ENCODE results near the gene ORM1.

Gene ORM1

DNA sequence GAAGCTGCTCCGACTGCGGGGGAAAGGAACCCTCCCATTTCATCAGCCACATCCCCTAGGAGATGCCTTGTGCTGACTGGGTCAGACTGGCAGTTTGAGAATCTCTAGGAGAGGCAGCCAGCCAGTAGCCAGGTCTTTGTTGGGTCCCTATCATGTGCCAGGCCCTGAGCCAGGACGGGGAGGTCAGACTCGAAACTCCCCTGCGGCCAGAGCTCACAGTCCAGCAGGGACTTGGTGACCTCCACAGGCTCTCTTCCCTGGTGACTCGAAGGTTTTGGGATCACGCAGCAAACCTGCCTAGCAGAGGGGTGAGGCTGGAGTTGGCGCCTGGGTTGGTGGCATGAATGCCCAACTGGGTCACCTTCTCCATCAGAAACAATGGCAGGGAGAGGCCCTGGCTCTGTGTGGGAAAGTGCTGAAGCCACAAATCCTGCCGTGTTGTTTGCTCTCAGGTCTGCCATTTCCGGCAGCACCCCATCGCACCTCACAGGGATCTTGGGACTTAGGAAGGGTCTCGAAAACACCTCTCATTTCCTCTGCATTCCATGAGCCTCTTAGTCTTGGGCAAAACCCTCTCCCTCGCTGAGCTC lies 14.4 kb upstream of the ORM1 start:
- peaks cover 0 to 5% of the 10 kb centered on the region in 2 donors for H3K4me1 ChIP-seq (ENCODE audit: control insufficient read depth in 1 of 2, insufficient read depth in 2 of 2, low read length in 2 of 2)
- H3K27me3 ChIP-seq (ENCODE audit: control insufficient read depth in 1 of 2, insufficient read depth in 2 of 2, low read length in 2 of 2) = no peaks in the 10 kb centered on the region
- peaks cover 0 to 5% of the 10 kb centered on the region in 2 donors for H3K36me3 ChIP-seq (ENCODE audit: control insufficient read depth in 1 of 2, insufficient read depth in 2 of 2, low read length in 2 of 2)
- no peak overlapping the region for H3K27ac ChIP-seq (ENCODE audit: low read depth, low read length)
- no peak overlapping the region for H3K9ac ChIP-seq (ENCODE audit: low read depth in 1 of 2, low read length in 2 of 2)
- no peak overlapping the region for H3K4me3 ChIP-seq (ENCODE audit: low read depth in 1 of 2, low read length in 2 of 2)
- H3K9me3 ChIP-seq (ENCODE audit: control insufficient read depth in 1 of 2, low read length in 2 of 2) = no peaks in the 10 kb centered on the region

DNA sequence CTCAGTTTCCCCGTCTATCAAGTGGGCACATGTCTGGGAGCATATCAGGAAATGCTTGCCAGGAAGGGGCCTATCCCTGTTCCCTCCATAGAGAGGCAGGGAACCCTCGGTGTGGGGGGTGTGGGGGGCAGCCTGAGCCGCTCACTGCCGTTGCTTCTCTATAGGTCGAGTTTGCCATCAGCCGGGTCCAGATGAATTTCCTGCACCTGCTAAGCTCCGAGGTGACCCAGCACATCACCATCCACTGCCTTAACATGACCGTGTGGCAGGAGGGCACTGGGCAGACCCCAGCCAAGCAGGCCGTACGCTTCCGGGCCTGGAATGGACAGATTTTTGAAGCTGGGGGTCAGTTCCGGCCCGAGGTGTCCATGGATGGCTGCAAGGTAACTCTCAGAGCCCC lies 13.8 kb upstream of the ORM1 start:
- Histone ChIP-seq H3K9ac (ENCODE audit: low read depth in 1 of 2, low read length in 2 of 2) (no peak overlapping the region), H3K9me3 (ENCODE audit: control insufficient read depth in 1 of 2, low read length in 2 of 2) (no peaks in the 10 kb centered on the region), H3K27me3 (ENCODE audit: control insufficient read depth in 1 of 2, insufficient read depth in 2 of 2, low read length in 2 of 2) (no peaks in the 10 kb centered on the region), H3K4me3 (ENCODE audit: low read depth in 1 of 2, low read length in 2 of 2) (no peak overlapping the region), H3K4me1 (ENCODE audit: control insufficient read depth in 1 of 2, insufficient read depth in 2 of 2, low read length in 2 of 2) (peaks cover 0 to 5% of the 10 kb centered on the region in 2 donors), H3K27ac (ENCODE audit: low read depth, low read length) (no peak overlapping the region), H3K36me3 (ENCODE audit: control insufficient read depth in 1 of 2, insufficient read depth in 2 of 2, low read length in 2 of 2) (peaks cover 0 to 5% of the 10 kb centered on the region in 2 donors)

DNA sequence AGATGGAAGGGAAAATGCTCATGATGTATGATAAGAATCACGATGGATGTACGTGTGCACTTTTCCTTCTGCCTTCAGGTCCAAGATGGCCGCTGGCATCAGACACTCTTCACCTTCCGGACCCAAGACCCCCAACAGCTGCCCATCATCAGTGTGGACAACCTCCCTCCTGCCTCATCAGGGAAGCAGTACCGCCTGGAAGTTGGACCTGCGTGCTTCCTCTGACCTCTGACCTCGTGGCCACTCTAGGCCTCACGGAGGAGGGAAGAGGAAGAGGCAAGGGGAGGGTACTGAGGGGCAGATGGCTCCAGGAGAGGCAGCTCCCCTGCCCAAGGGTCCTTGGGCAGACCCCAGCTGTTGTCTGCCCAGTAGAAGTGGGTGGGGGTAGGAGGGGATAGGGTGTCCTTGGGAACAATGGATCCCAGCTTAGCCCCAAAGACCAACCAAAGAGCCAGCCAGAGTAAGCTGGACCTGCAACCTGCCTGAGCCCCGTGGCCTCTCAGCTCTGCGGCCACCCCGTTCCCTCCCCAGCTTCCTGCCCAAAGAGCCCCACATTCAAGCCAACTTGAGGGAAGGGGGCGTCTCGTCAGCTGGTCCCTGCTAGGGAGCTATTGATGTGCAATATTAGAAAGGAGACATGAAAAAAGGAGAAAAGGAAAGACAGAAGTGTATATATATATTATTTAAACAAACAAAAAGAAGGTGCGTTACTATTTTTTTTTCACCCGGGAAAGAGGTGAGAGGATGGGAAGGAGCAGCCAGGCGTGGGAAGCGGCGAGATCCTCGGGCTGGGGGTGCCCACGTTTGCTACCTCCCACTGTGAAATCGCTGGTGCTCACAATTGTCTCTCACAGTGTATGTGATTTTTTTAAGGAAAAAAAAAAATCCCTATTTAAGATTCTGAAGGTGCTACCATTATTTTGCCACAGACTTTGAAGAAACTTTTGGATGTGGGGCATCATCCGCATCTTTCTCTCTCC lies 12.1 kb upstream of the ORM1 start:
- Histone ChIP-seq H3K4me3 (ENCODE audit: low read depth in 1 of 2, low read length in 2 of 2) (no peak overlapping the region), H3K36me3 (ENCODE audit: control insufficient read depth in 1 of 2, insufficient read depth in 2 of 2, low read length in 2 of 2) (peaks cover 0 to 5% of the 10 kb centered on the region in 2 donors), H3K9me3 (ENCODE audit: control insufficient read depth in 1 of 2, low read length in 2 of 2) (no peaks in the 10 kb centered on the region)

DNA sequence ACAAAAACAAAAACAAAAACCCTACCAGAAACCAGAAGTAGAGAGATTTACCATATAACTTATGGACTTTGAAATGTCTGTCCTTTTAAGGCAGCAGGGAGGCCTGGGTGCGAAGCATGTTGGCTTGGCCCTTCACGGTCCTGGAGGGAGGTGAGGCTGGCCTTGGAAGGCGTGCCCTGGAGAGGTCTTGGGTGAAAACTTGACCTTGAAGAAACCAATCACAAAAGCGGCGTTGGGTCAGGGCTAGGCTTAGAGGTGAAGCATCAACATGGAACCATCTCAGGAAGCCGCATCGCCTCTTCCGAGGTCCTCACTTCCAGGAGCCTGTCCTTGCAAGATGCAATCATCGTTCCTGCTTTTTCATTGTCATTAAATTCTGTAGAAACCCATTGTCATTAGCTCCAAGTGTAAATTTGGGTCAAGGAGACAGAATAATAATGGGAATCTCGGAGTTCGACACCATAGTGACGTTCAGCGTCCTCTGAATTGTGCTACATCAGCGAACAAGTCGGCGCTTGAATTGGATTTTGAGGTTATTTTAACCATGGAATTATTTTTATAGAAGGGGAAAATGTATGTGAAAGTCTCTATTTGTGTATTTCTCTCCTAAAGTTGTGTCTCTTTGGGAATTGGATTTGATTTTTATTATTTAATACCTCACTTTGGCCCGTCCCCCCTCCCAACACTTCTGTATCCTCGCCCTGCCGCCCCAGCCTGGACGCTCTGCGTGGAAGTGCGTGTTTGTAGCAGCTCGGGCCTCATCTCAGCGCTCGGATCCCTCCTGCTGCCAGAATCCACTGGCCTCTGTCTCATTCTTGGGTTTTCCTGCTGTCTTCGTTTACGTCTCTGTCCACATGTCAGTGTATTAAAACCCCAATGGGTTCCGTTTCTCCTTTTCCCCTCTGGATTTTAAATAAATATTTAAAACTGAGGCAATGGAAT lies 11.1 kb upstream of the ORM1 start:
- no peak overlapping the region for H3K27ac ChIP-seq (ENCODE audit: low read depth, low read length)
- H3K9me3 ChIP-seq (ENCODE audit: control insufficient read depth in 1 of 2, low read length in 2 of 2) = no peaks in the 10 kb centered on the region
- no peaks in the 10 kb centered on the region for H3K27me3 ChIP-seq (ENCODE audit: control insufficient read depth in 1 of 2, insufficient read depth in 2 of 2, low read length in 2 of 2)
- no peak overlapping the region for H3K9ac ChIP-seq (ENCODE audit: low read depth in 1 of 2, low read length in 2 of 2)
- H3K4me3 ChIP-seq (ENCODE audit: low read depth in 1 of 2, low read length in 2 of 2) = no peak overlapping the region
- H3K36me3 ChIP-seq (ENCODE audit: control insufficient read depth in 1 of 2, insufficient read depth in 2 of 2, low read length in 2 of 2) = peaks cover 0 to 5% of the 10 kb centered on the region in 2 donors
- H3K4me1 ChIP-seq (ENCODE audit: control insufficient read depth in 1 of 2, insufficient read depth in 2 of 2, low read length in 2 of 2) = no peaks in the 10 kb centered on the region

More for the DNA sequence above, 12.1 kb upstream of the ORM1 start:
- H3K4me1 ChIP-seq (ENCODE audit: control insufficient read depth in 1 of 2, insufficient read depth in 2 of 2, low read length in 2 of 2) = peaks cover 0 to under 1% of the 10 kb centered on the region in 2 donors
- H3K27ac ChIP-seq (ENCODE audit: low read depth, low read length) = no peak overlapping the region
- no peak overlapping the region for H3K9ac ChIP-seq (ENCODE audit: low read depth in 1 of 2, low read length in 2 of 2)
- H3K27me3 ChIP-seq (ENCODE audit: control insufficient read depth in 1 of 2, insufficient read depth in 2 of 2, low read length in 2 of 2) = no peaks in the 10 kb centered on the region

GRCh38 chr9:114312513-114312875 lies 10.4 kb upstream of the ORM1 start:
- no peak overlapping the region for H3K4me3 ChIP-seq (ENCODE audit: low read depth in 1 of 2, low read length in 2 of 2)
- H3K36me3 ChIP-seq (ENCODE audit: control insufficient read depth in 1 of 2, insufficient read depth in 2 of 2, low read length in 2 of 2) = peaks cover 0 to 5% of the 10 kb centered on the region in 2 donors
- H3K9me3 ChIP-seq (ENCODE audit: control insufficient read depth in 1 of 2, low read length in 2 of 2) = no peaks in the 10 kb centered on the region
- H3K9ac ChIP-seq (ENCODE audit: low read depth in 1 of 2, low read length in 2 of 2) = no peak overlapping the region
- H3K4me1 ChIP-seq (ENCODE audit: control insufficient read depth in 1 of 2, insufficient read depth in 2 of 2, low read length in 2 of 2) = no peaks in the 10 kb centered on the region
- no peaks in the 10 kb centered on the region for H3K27me3 ChIP-seq (ENCODE audit: control insufficient read depth in 1 of 2, insufficient read depth in 2 of 2, low read length in 2 of 2)
- no peak overlapping the region for H3K27ac ChIP-seq (ENCODE audit: low read depth, low read length)

DNA sequence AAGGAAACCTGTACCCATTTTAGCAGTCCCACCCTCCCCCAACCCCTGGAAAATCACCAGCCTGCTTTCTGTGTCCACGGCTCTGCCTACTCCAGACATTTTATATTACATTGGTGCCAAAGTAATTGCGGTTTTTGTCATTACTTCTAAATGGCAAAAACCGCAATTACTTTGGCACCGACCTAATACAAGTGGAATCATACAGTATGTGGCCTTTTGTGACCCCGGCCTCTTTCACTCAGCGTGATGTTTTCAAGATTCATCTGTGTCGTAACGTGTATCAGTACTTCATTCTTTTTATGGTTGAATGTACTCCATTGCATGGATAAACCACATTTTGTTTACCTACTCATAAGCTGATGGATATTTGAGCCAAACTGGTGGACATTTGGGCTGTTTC lies 9.7 kb upstream of the ORM1 start:
- Histone ChIP-seq H3K4me3 (ENCODE audit: low read depth in 1 of 2, low read length in 2 of 2) (no peak overlapping the region), H3K4me1 (ENCODE audit: control insufficient read depth in 1 of 2, insufficient read depth in 2 of 2, low read length in 2 of 2) (no peaks in the 10 kb centered on the region), H3K27ac (ENCODE audit: low read depth, low read length) (no peak overlapping the region), H3K9me3 (ENCODE audit: control insufficient read depth in 1 of 2, low read length in 2 of 2) (no peaks in the 10 kb centered on the region), H3K9ac (ENCODE audit: low read depth in 1 of 2, low read length in 2 of 2) (no peak overlapping the region), H3K27me3 (ENCODE audit: control insufficient read depth in 1 of 2, insufficient read depth in 2 of 2, low read length in 2 of 2) (no peaks in the 10 kb centered on the region), H3K36me3 (ENCODE audit: control insufficient read depth in 1 of 2, insufficient read depth in 2 of 2, low read length in 2 of 2) (peaks cover 0 to under 1% of the 10 kb centered on the region in 2 donors)

DNA sequence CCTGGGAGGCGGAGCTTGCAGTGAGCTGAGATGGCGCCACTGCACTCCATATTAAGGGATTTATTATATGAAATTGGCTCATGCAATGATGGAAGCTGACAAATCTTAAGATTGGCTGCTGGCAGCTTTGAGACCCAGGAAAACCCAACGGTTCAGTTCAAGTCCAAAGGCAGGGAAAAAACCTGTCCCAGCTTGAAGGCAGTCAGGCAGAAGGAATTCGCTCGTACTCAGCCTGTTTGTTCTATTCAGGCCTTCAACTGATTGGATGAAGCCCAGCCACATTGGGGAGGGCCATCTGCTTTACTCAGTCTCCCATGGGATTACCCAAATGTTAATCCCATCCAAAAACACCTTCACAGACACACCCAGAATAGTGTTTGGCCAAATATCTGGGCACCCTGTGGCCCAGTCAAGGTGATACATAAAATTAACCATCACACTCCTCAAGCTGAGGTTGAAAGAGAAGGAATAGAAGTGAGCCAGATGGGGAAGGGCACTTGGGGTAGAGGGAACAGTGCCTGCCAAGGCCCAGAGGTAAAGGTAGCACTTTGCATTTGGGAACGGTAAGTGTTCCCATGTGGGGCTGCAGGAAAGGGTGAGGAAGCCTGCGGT lies 8.5 kb upstream of the ORM1 start:
- Histone ChIP-seq H3K27me3 (ENCODE audit: control insufficient read depth in 1 of 2, insufficient read depth in 2 of 2, low read length in 2 of 2) (no peaks in the 10 kb centered on the region), H3K9me3 (ENCODE audit: control insufficient read depth in 1 of 2, low read length in 2 of 2) (no peaks in the 10 kb centered on the region), H3K9ac (ENCODE audit: low read depth in 1 of 2, low read length in 2 of 2) (no peak overlapping the region), H3K4me1 (ENCODE audit: control insufficient read depth in 1 of 2, insufficient read depth in 2 of 2, low read length in 2 of 2) (no peaks in the 10 kb centered on the region), H3K36me3 (ENCODE audit: control insufficient read depth in 1 of 2, insufficient read depth in 2 of 2, low read length in 2 of 2) (no peaks in the 10 kb centered on the region), H3K27ac (ENCODE audit: low read depth, low read length) (no peak overlapping the region), H3K4me3 (ENCODE audit: low read depth in 1 of 2, low read length in 2 of 2) (no peak overlapping the region)

GRCh38 chr9:114314881-114315722 lies 7.8 kb upstream of the ORM1 start:
- Histone ChIP-seq H3K4me1 (ENCODE audit: control insufficient read depth in 1 of 2, insufficient read depth in 2 of 2, low read length in 2 of 2) (no peaks in the 10 kb centered on the region), H3K9me3 (ENCODE audit: control insufficient read depth in 1 of 2, low read length in 2 of 2) (no peaks in the 10 kb centered on the region), H3K4me3 (ENCODE audit: low read depth in 1 of 2, low read length in 2 of 2) (no peak overlapping the region), H3K36me3 (ENCODE audit: control insufficient read depth in 1 of 2, insufficient read depth in 2 of 2, low read length in 2 of 2) (no peaks in the 10 kb centered on the region), H3K9ac (ENCODE audit: low read depth in 1 of 2, low read length in 2 of 2) (no peak overlapping the region), H3K27me3 (ENCODE audit: control insufficient read depth in 1 of 2, insufficient read depth in 2 of 2, low read length in 2 of 2) (no peaks in the 10 kb centered on the region), H3K27ac (ENCODE audit: low read depth, low read length) (no peak overlapping the region)

GRCh38 chr9:114315723-114316363 lies 7.1 kb upstream of the ORM1 start:
- Histone ChIP-seq H3K36me3 (ENCODE audit: control insufficient read depth in 1 of 2, insufficient read depth in 2 of 2, low read length in 2 of 2) (no peaks in the 10 kb centered on the region), H3K9ac (ENCODE audit: low read depth in 1 of 2, low read length in 2 of 2) (no peak overlapping the region), H3K4me3 (ENCODE audit: low read depth in 1 of 2, low read length in 2 of 2) (no peak overlapping the region), H3K27me3 (ENCODE audit: control insufficient read depth in 1 of 2, insufficient read depth in 2 of 2, low read length in 2 of 2) (no peaks in the 10 kb centered on the region), H3K9me3 (ENCODE audit: control insufficient read depth in 1 of 2, low read length in 2 of 2) (no peaks in the 10 kb centered on the region), H3K27ac (ENCODE audit: low read depth, low read length) (no peak overlapping the region), H3K4me1 (ENCODE audit: control insufficient read depth in 1 of 2, insufficient read depth in 2 of 2, low read length in 2 of 2) (no peaks in the 10 kb centered on the region)

All from duodenal mucosa (tissue), 2 donors.